Stimulated activated CD4-positive, alpha-beta T cell treated with anti-CD3 and anti-CD28 coated beads, Interleukin-4, amount 100 ng/mL, for 48 hours (primary cell): ENCODE measurements around the gene NAV3.

Experiments
- DNase-seq, 2 donors: peaks; one replicate each; pipeline ENCODE4 v3.0.0-alpha.2; 2020; ENCODE audit warnings: low read depth in 2 of 2

Gene NAV3

GRCh38 chr12:77841521-77841920, 10.8 kb downstream of the NAV3 start:
- no peak for DNase-seq

- DNase-seq, result no peak
Observed at GRCh38 chr12:77842430-77842829, 11.7 kb downstream of the NAV3 start.

- DNase-seq, result no peak
Observed at GRCh38 chr12:77845831-77846230, 15.1 kb downstream of the NAV3 start.

GRCh38 chr12:77847060-77847541, 16.4 kb downstream of the NAV3 start:
- DNase-seq, result no peak

- DNase-seq, result no peak
Observed at GRCh38 chr12:77847680-77848431, 17.2 kb downstream of the NAV3 start.

- DNase-seq, result no peak
Observed at GRCh38 chr12:77850129-77850528, 19.4 kb downstream of the NAV3 start.

GRCh38 chr12:77850698-77851097, 20.0 kb downstream of the NAV3 start:
- no peak for DNase-seq

- no peak for DNase-seq
Observed at GRCh38 chr12:77855548-77855947, 24.9 kb downstream of the NAV3 start.

GRCh38 chr12:77861317-77861716, 30.6 kb downstream of the NAV3 start:
- DNase-seq, result no peak

GRCh38 chr12:77865178-77865577, 34.5 kb downstream of the NAV3 start:
- no peak for DNase-seq

GRCh38 chr12:77878901-77879300, 48.2 kb downstream of the NAV3 start:
- DNase-seq, result no peak

GRCh38 chr12:77882709-77883108, 52.0 kb downstream of the NAV3 start:
- DNase-seq, result no peak

GRCh38 chr12:77888611-77889010, 57.9 kb downstream of the NAV3 start:
- DNase-seq, result no peak

- DNase-seq, result no peak
Observed at GRCh38 chr12:77891518-77892147, 60.9 kb downstream of the NAV3 start.

- no peak for DNase-seq
Observed at GRCh38 chr12:77893918-77894317, 63.2 kb downstream of the NAV3 start.

GRCh38 chr12:77894556-77894955, 63.9 kb downstream of the NAV3 start:
- DNase-seq, result no peak

- no peak for DNase-seq
Observed at GRCh38 chr12:77895699-77896098, 65.0 kb downstream of the NAV3 start.

GRCh38 chr12:77907936-77908335, 77.2 kb downstream of the NAV3 start:
- no peak for DNase-seq

GRCh38 chr12:77914081-77914488, 83.4 kb downstream of the NAV3 start:
- no peak for DNase-seq

- no peak for DNase-seq
Observed at GRCh38 chr12:77915071-77915600, 84.4 kb downstream of the NAV3 start.

- no peak for DNase-seq
Observed at GRCh38 chr12:77916276-77916675, 85.6 kb downstream of the NAV3 start.

- DNase-seq, result no peak
Observed at GRCh38 chr12:77918046-77918445, 87.4 kb downstream of the NAV3 start.

- DNase-seq, result no peak
Observed at GRCh38 chr12:77919450-77919849, 88.8 kb downstream of the NAV3 start.
